GM10248 (cell line): Measurements from ENCODE around the gene PDE10A.

ENCODE experiments used
- CTCF ChIA-PET: fragments of 300-600 bp; sonication (Branson Sonifier 250); formaldehyde crosslinking; extraction: SDS; loops from one replicate; lab custom pipeline; 2021; ENCODE audit warnings: antibody characterized with exemption; lab: Yijun Ruan, JAX
- POLR2A ChIA-PET: fragments of 350-650 bp; sonication (Branson Sonifier 250); formaldehyde crosslinking; extraction: SDS; loops from one replicate; lab custom pipeline; 2020; ENCODE audit warnings: antibody characterized with exemption; lab: Yijun Ruan, JAX
- DNase-seq: peaks from one replicate; pipeline ENCODE4 v3.0.0; 2012; ENCODE audit errors: extremely low spot score
- CTCF ChIP-seq: IDR thresholded peaks from 2 replicates; pipeline ENCODE4 v1.5.1; 2012; ENCODE audit warnings: mild to moderate bottlenecking, low read depth; ENCODE audit errors: extremely low read depth, missing control alignments, control extremely low read depth

Gene PDE10A

GRCh38 chr6:165365371-165365770, 297.7 kb downstream of the PDE10A start:
- DNase-seq: no peak
- no peak for TF ChIP-seq CTCF
- CTCF ChIA-PET: interaction anchor here (1.1 kb wide), 1 partner anchor 14 kb away, joined by 3 read pairs; no protein-coding TSS in a partner anchor
- POLR2A ChIA-PET: no interaction called here

- ChIA-PET POLR2A (no interaction called here), CTCF (no interaction called here)
- DNase-seq: no peak
- no peak for TF ChIP-seq CTCF
Observed at GRCh38 chr6:165345700-165346099, 317.3 kb downstream of the PDE10A start.

GRCh38 chr6:165340532-165340931, 322.5 kb downstream of the PDE10A start:
- TF ChIP-seq CTCF: no peak
- ChIA-PET POLR2A (no interaction called here), CTCF (no interaction called here)
- no peak for DNase-seq

GRCh38 chr6:165325609-165326008, 337.4 kb downstream of the PDE10A start:
- DNase-seq: no peak
- ChIA-PET CTCF (no interaction called here), POLR2A (no interaction called here)
- TF ChIP-seq CTCF: no peak

GRCh38 chr6:165321555-165322145, 341.4 kb downstream of the PDE10A start:
- DNase-seq: no peak
- CTCF ChIA-PET: no interaction called here
- POLR2A ChIA-PET: no interaction called here
- no peak for TF ChIP-seq CTCF

- no peak for DNase-seq
- POLR2A ChIA-PET: no interaction called here
- CTCF ChIA-PET: no interaction called here
- no peak for TF ChIP-seq CTCF
Observed at GRCh38 chr6:165321150-165321549, 341.9 kb downstream of the PDE10A start.
